ENCODE data around the gene ATF7. TPM values are rescaled to one million over a fixed set of nuclear protein-coding genes. Genes with fewer than 3 reads are reported as not detected.
A peak's percentile ranks its signal among the peaks of the same experiment; 100 is the strongest.

The ATF7 gene
- total RNA-seq (41.0 TPM), polyA plus RNA-seq (10 to 100 TPM; 11.6 to 16.7 (median 14.3) TPM)

GRCh38 chr12:53625946-53626701, at the start of gene ATF7:
Gene ATF7, minus strand, starts transcription at chr12:53626382. Its CDS starts 25,382 bp downstream, at chr12:53601000.
- peak within 1 kb of the TSS; percentile 83 for H3K27ac ChIP-seq (ENCODE audit: insufficient read depth, low read length, poor library complexity, severe bottlenecking)
- peak within 1 kb of the TSS; percentile 92 to 100 (median 98) for H3K4me3 Mint-ChIP-seq
- no peaks in the 10 kb centered on the region for H3K9me3 Mint-ChIP-seq
- no peaks in the 10 kb centered on the region for H3K36me3 ChIP-seq (ENCODE audit: control insufficient read depth, insufficient read depth, low read length)
- peaks cover 8 to 57% (median 40%) of the 10 kb centered on the region in 4 donors for H3K4me1 Mint-ChIP-seq
- H3K9me3 ChIP-seq (ENCODE audit: control insufficient read depth in 2 of 2, low read length in 2 of 2): no peaks in the 10 kb centered on the region
- H3K27ac Mint-ChIP-seq: peak within 1 kb of the TSS; percentile 96 to 97 (median 97)
- peak; percentile 97 to 99 (median 98) for DNase-seq
- peak; percentile 96 to 98 for ATAC-seq (ENCODE audit: low read depth in 2 of 2)
- no peaks in the 10 kb centered on the region for H3K27me3 ChIP-seq (ENCODE audit: control insufficient read depth, insufficient read depth, low read length)
- peaks cover 2% of the 10 kb centered on the region for H3K36me3 Mint-ChIP-seq
- H3K4me1 ChIP-seq (ENCODE audit: control insufficient read depth, insufficient read depth, low read length, poor library complexity, severe bottlenecking): peaks cover 37% of the 10 kb centered on the region
- H3K4me3 ChIP-seq (ENCODE audit: low read depth, low read length): peak within 1 kb of the TSS; percentile 98
- H3K27me3 Mint-ChIP-seq: peaks cover 4% of the 10 kb centered on the region

GRCh38 chr12:53674977-53675700, 49.0 kb upstream of the ATF7 start:
- no peak for ATAC-seq (ENCODE audit: low read depth in 2 of 2)
- H3K9me3 ChIP-seq (ENCODE audit: control insufficient read depth in 2 of 2, low read length in 2 of 2): no peaks in the 10 kb centered on the region
- peaks cover 20% of the 10 kb centered on the region for H3K27me3 ChIP-seq (ENCODE audit: control insufficient read depth, insufficient read depth, low read length)
- no peak for DNase-seq
- peak overlapping the region; percentile 83 for H3K27ac ChIP-seq (ENCODE audit: insufficient read depth, low read length, poor library complexity, severe bottlenecking)
- peaks cover 10 to 43% (median 30%) of the 10 kb centered on the region in 4 donors for H3K4me1 Mint-ChIP-seq
- H3K36me3 Mint-ChIP-seq: peaks cover 15% of the 10 kb centered on the region
- peak overlapping the region; percentile 91 to 95 (median 92) for H3K4me3 Mint-ChIP-seq
- peaks cover 30% of the 10 kb centered on the region for H3K27me3 Mint-ChIP-seq
- peak overlapping the region; percentile 83 to 98 (median 96) for H3K27ac Mint-ChIP-seq
- H3K4me1 ChIP-seq (ENCODE audit: control insufficient read depth, insufficient read depth, low read length, poor library complexity, severe bottlenecking): peaks cover 24% of the 10 kb centered on the region
- peaks cover 23% of the 10 kb centered on the region for H3K36me3 ChIP-seq (ENCODE audit: control insufficient read depth, insufficient read depth, low read length)
- H3K9me3 Mint-ChIP-seq: no peaks in the 10 kb centered on the region
- H3K4me3 ChIP-seq (ENCODE audit: low read depth, low read length): peak overlapping the region; percentile 90

GRCh38 chr12:53670971-53671370, 44.8 kb upstream of the ATF7 start:
- Mint-ChIP-seq H3K27ac (no peak overlapping the region), H3K9me3 (no peaks in the 10 kb centered on the region), H3K4me1 (peaks cover 10 to 45% (median 34%) of the 10 kb centered on the region in 4 donors), H3K4me3 (no peak overlapping the region), H3K27me3 (peaks cover under 1% of the 10 kb centered on the region), H3K36me3 (peaks cover 29% of the 10 kb centered on the region)
- Histone ChIP-seq H3K9me3 (ENCODE audit: control insufficient read depth in 2 of 2, low read length in 2 of 2) (no peaks in the 10 kb centered on the region), H3K4me1 (ENCODE audit: control insufficient read depth, insufficient read depth, low read length, poor library complexity, severe bottlenecking) (peaks cover 12% of the 10 kb centered on the region), H3K4me3 (ENCODE audit: low read depth, low read length) (no peak overlapping the region), H3K27me3 (ENCODE audit: control insufficient read depth, insufficient read depth, low read length) (no peaks in the 10 kb centered on the region), H3K36me3 (ENCODE audit: control insufficient read depth, insufficient read depth, low read length) (peaks cover 51% of the 10 kb centered on the region), H3K27ac (ENCODE audit: insufficient read depth, low read length, poor library complexity, severe bottlenecking) (no peak overlapping the region)
- no peak for ATAC-seq (ENCODE audit: low read depth in 2 of 2)
- no peak for DNase-seq

GRCh38 chr12:53670308-53670707, 44.1 kb upstream of the ATF7 start:
- no peaks in the 10 kb centered on the region for H3K27me3 ChIP-seq (ENCODE audit: control insufficient read depth, insufficient read depth, low read length)
- Mint-ChIP-seq H3K27me3 (no peaks in the 10 kb centered on the region), H3K9me3 (no peaks in the 10 kb centered on the region), H3K4me3 (no peak overlapping the region), H3K27ac (peak overlapping the region in 1 of 3 donors; percentile 52), H3K4me1 (peaks cover 10 to 38% (median 30%) of the 10 kb centered on the region in 4 donors), H3K36me3 (peaks cover 35% of the 10 kb centered on the region)
- H3K36me3 ChIP-seq (ENCODE audit: control insufficient read depth, insufficient read depth, low read length): peaks cover 57% of the 10 kb centered on the region
- H3K27ac ChIP-seq (ENCODE audit: insufficient read depth, low read length, poor library complexity, severe bottlenecking): no peak overlapping the region
- no peaks in the 10 kb centered on the region for H3K9me3 ChIP-seq (ENCODE audit: control insufficient read depth in 2 of 2, low read length in 2 of 2)
- H3K4me1 ChIP-seq (ENCODE audit: control insufficient read depth, insufficient read depth, low read length, poor library complexity, severe bottlenecking): peaks cover 7% of the 10 kb centered on the region
- DNase-seq (no peak), ATAC-seq (ENCODE audit: low read depth in 2 of 2) (no peak)
- no peak overlapping the region for H3K4me3 ChIP-seq (ENCODE audit: low read depth, low read length)

GRCh38 chr12:53667080-53667479, 40.9 kb upstream of the ATF7 start:
- no peaks in the 10 kb centered on the region for H3K9me3 ChIP-seq (ENCODE audit: control insufficient read depth in 2 of 2, low read length in 2 of 2)
- H3K27ac ChIP-seq (ENCODE audit: insufficient read depth, low read length, poor library complexity, severe bottlenecking): no peak overlapping the region
- H3K4me1 ChIP-seq (ENCODE audit: control insufficient read depth, insufficient read depth, low read length, poor library complexity, severe bottlenecking): no peaks in the 10 kb centered on the region
- ATAC-seq (ENCODE audit: low read depth in 2 of 2) (no peak), DNase-seq (no peak)
- no peaks in the 10 kb centered on the region for H3K27me3 ChIP-seq (ENCODE audit: control insufficient read depth, insufficient read depth, low read length)
- H3K27ac Mint-ChIP-seq: no peak overlapping the region
- no peaks in the 10 kb centered on the region for H3K9me3 Mint-ChIP-seq
- peaks cover 43% of the 10 kb centered on the region for H3K36me3 Mint-ChIP-seq
- H3K4me1 Mint-ChIP-seq: peaks cover 6 to 22% (median 15%) of the 10 kb centered on the region in 4 donors
- no peak overlapping the region for H3K4me3 ChIP-seq (ENCODE audit: low read depth, low read length)
- H3K36me3 ChIP-seq (ENCODE audit: control insufficient read depth, insufficient read depth, low read length): peaks cover 73% of the 10 kb centered on the region
- H3K4me3 Mint-ChIP-seq: no peak overlapping the region
- H3K27me3 Mint-ChIP-seq: no peaks in the 10 kb centered on the region

GRCh38 chr12:53664936-53665335, 38.8 kb upstream of the ATF7 start:
- Mint-ChIP-seq H3K4me3 (peak overlapping the region in 1 of 4 donors; percentile 79), H3K4me1 (peaks cover 0 to 10% (median 7%) of the 10 kb centered on the region in 4 donors), H3K27ac (no peak overlapping the region), H3K9me3 (no peaks in the 10 kb centered on the region), H3K27me3 (no peaks in the 10 kb centered on the region), H3K36me3 (peaks cover 36% of the 10 kb centered on the region)
- H3K27ac ChIP-seq (ENCODE audit: insufficient read depth, low read length, poor library complexity, severe bottlenecking): no peak overlapping the region
- no peaks in the 10 kb centered on the region for H3K4me1 ChIP-seq (ENCODE audit: control insufficient read depth, insufficient read depth, low read length, poor library complexity, severe bottlenecking)
- no peak overlapping the region for H3K4me3 ChIP-seq (ENCODE audit: low read depth, low read length)
- ATAC-seq (ENCODE audit: low read depth in 2 of 2) (no peak), DNase-seq (no peak)
- peaks cover 54% of the 10 kb centered on the region for H3K36me3 ChIP-seq (ENCODE audit: control insufficient read depth, insufficient read depth, low read length)
- H3K27me3 ChIP-seq (ENCODE audit: control insufficient read depth, insufficient read depth, low read length): no peaks in the 10 kb centered on the region
- H3K9me3 ChIP-seq (ENCODE audit: control insufficient read depth in 2 of 2, low read length in 2 of 2): no peaks in the 10 kb centered on the region

- H3K4me3 ChIP-seq (ENCODE audit: low read depth, low read length): no peak overlapping the region
- peaks cover 28% of the 10 kb centered on the region for H3K36me3 Mint-ChIP-seq
These were observed 38.0 kb upstream of the ATF7 start for GRCh38 chr12:53664191-53664590.

More at GRCh38 chr12:53664191-53664590, 38.0 kb upstream of the ATF7 start:
- Mint-ChIP-seq H3K4me1 (peaks cover 0 to 4% (median 2%) of the 10 kb centered on the region in 4 donors), H3K9me3 (no peaks in the 10 kb centered on the region), H3K27me3 (no peaks in the 10 kb centered on the region), H3K27ac (no peak overlapping the region), H3K4me3 (no peak overlapping the region)
- no peak for DNase-seq
- no peak for ATAC-seq (ENCODE audit: low read depth in 2 of 2)
- Histone ChIP-seq H3K27ac (ENCODE audit: insufficient read depth, low read length, poor library complexity, severe bottlenecking) (no peak overlapping the region), H3K4me1 (ENCODE audit: control insufficient read depth, insufficient read depth, low read length, poor library complexity, severe bottlenecking) (no peaks in the 10 kb centered on the region), H3K9me3 (ENCODE audit: control insufficient read depth in 2 of 2, low read length in 2 of 2) (no peaks in the 10 kb centered on the region), H3K27me3 (ENCODE audit: control insufficient read depth, insufficient read depth, low read length) (no peaks in the 10 kb centered on the region), H3K36me3 (ENCODE audit: control insufficient read depth, insufficient read depth, low read length) (peaks cover 47% of the 10 kb centered on the region)
